ENCODE results near the gene IQSEC3. TPM values are rescaled to one million over a fixed set of nuclear protein-coding genes. Genes with fewer than 3 reads are reported as not detected.

The IQSEC3 gene
- total and polyA plus RNA-seq, 10 of the 15 experiments (the other 5 are each of a cell fraction or from before 2014, with no cell fraction given), result not detected

GRCh38 chr12:197911-198695, 131.5 kb downstream of the IQSEC3 start:
- TF ChIP-seq FOS (IDR thresholded peaks at IDR 0.05; ENCODE audit: borderline replicate concordance, extremely low read depth, insufficient read length) (no peak), SUPT20H (IDR thresholded peaks at IDR 0.05; ENCODE audit: borderline replicate concordance, control insufficient read depth, low read depth, low read length) (no peak), EZH2 (IDR thresholded peaks at IDR 0.05; ENCODE audit: borderline replicate concordance, control insufficient read depth, low read depth, low read length) (no peak), TARDBP (IDR thresholded peaks at IDR 0.05; ENCODE audit: borderline replicate concordance) (no peak), ZBTB11 (CRISPR knock-in tag; IDR thresholded peaks at IDR 0.05) (no peak), NFYB (IDR thresholded peaks at IDR 0.05; ENCODE audit: insufficient read depth, low read depth, low read length) (no peak), SMAD5 (IDR thresholded peaks at IDR 0.05; ENCODE audit: low read depth) (no peak), JUND (IDR thresholded peaks at IDR 0.05; ENCODE audit: low read depth, low read length) (no peak)
- 66% methylated on average over 11 of the region's 11 CpGs for WGBS (ENCODE audit: insufficient coverage, insufficient replicate concordance, low lambda C conversion rate, missing lambda C conversion rate)

More at GRCh38 chr12:197911-198695, 131.5 kb downstream of the IQSEC3 start:
- no TSS peak for BruUV-seq (replicated peaks)
- intact Hi-C loops (cut with micrococcal nuclease; ENCODE audit: unreplicated experiment) (no loop called here), in situ Hi-C loops (cut with MboI) (no loop called here)
- ChIA-PET SMC1A (ENCODE audit: uncharacterized antibody, unreplicated experiment) (no interaction called here), POLR2A (interaction anchor here (0.6 kb wide), 1 partner anchor 59 kb away, joined by 4 read pairs; no protein-coding TSS in a partner anchor), CTCF (no interaction called here), RAD21 (ENCODE audit: unreplicated experiment) (no interaction called here)
- Histone ChIP-seq H3K9me3 (replicated peaks; ENCODE audit: control insufficient read depth, insufficient read depth, low read length) (no peaks in the 10 kb centered on the region), H3K4me1 (ENCODE audit: control insufficient read depth, insufficient read depth, low read length) (no peaks in the 10 kb centered on the region), H3K27me3 (replicated peaks in 1 of 2; ENCODE audit: control insufficient read depth in 2 of 2, insufficient read depth in 2 of 2, low read length in 1 of 2) (peaks cover 0 to 4% of the 10 kb centered on the region in 2 experiments; a peak in 2 of 4 replicates), H3K4me3 (no peak overlapping the region), H4K20me1 (ENCODE audit: control insufficient read depth, insufficient read depth) (no peaks in the 10 kb centered on the region), H3K79me2 (ENCODE audit: control insufficient read depth, insufficient read depth, low read length) (no peaks in the 10 kb centered on the region), H3K4me2 (ENCODE audit: control insufficient read depth, insufficient read depth) (no peak overlapping the region), H3K36me3 (ENCODE audit: control insufficient read depth in 2 of 2, insufficient read depth in 2 of 2, low read length in 1 of 2) (no peaks in the 10 kb centered on the region), H3K27ac (ENCODE audit: control insufficient read depth, insufficient read depth) (no peak overlapping the region), H2AFZ (ENCODE audit: control insufficient read depth, low read depth, low read length) (no peak overlapping the region), H3K9ac (ENCODE audit: control insufficient read depth, insufficient read depth, low read length) (no peak overlapping the region)
- DNase-seq (ENCODE audit: low read depth, low spot score) (no peak), ATAC-seq (no peak), FAIRE-seq (no peak)
